ENCODE results near the gene IL15RA.

DNA sequence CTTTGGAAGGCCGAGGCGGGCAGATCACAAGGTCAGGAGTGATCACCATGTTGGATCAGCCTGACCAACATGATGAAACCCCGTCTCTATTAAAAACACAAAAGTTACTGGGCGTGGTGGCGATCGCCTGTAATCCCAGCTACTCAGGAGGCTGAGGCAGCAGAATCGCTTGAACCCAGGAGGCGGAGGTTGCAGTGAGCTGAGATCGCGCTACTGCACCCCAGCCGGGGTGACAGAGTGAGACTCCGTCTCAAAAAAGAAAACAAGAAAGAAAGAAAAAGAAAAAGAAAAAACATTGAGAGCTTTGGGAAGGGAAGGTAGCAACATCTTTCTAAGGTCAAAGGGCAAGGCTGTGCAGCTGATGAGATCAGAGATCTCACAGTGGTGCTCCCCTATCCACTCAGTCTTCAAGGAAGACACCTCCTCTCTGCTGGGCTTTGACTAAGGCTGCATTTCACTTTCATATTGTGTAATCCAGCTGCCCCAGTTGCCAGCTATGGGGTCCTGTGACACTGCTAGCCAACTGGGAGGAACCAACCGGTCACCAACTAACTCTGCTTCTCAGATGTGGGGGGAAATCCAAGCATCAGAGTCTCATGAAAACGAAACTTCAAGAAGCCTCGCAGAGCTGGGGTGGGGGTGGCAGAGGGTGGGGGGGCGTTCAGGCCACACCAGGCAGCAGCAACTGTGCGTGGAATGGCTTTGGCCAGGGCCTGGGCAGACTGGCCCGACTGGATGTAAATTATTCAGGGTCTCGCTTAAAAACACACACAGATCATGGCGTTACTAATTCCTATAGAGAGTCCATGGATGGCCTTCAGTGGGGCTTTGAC is 1.5 kb downstream of the IL15RA start:
- TF ChIP-seq, protein P1, sequence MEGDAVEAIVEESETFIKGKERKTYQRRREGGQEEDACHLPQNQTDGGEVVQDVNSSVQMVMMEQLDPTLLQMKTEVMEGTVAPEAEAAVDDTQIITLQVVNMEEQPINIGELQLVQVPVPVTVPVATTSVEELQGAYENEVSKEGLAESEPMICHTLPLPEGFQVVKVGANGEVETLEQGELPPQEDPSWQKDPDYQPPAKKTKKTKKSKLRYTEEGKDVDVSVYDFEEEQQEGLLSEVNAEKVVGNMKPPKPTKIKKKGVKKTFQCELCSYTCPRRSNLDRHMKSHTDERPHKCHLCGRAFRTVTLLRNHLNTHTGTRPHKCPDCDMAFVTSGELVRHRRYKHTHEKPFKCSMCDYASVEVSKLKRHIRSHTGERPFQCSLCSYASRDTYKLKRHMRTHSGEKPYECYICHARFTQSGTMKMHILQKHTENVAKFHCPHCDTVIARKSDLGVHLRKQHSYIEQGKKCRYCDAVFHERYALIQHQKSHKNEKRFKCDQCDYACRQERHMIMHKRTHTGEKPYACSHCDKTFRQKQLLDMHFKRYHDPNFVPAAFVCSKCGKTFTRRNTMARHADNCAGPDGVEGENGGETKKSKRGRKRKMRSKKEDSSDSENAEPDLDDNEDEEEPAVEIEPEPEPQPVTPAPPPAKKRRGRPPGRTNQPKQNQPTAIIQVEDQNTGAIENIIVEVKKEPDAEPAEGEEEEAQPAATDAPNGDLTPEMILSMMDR (IDR thresholded peaks at IDR 0.05), result no peak
- TF ChIP-seq POLR2A (IDR thresholded peaks at IDR 0.05), result no peak

Data from gastroesophageal sphincter (tissue), 3 donors.